GM23338 (cell line): ENCODE measurements around the gene DOCK4. TPM values are rescaled to one million over a fixed set of nuclear protein-coding genes. Genes with fewer than 3 reads are reported as not detected.

Experiments
- ATAC-seq: fragments of 200-7000 bp; cut with Tn5 transposase; 3 replicates; pipeline ENCODE4 v1.9.1; 2020
- DNase-seq: peaks from one replicate; pipeline ENCODE4 v3.0.0-alpha.2; 2015; ENCODE audit warnings: low spot score
- H2AFZ ChIP-seq: fragments of 200-600 bp; sonication (generic); 2 replicates; pipeline ENCODE4 v1.8.0; 2016; ENCODE audit warnings: antibody characterized with exemption, mild to moderate bottlenecking, moderate library complexity
- H3F3A ChIP-seq: fragments of 200-600 bp; sonication (generic); replicated peaks from 2 replicates; pipeline ENCODE4 v1.8.0; 2017; ENCODE audit warnings: antibody characterized with exemption, mixed run types, low read depth
- H3K27ac ChIP-seq: fragments of 200-600 bp; sonication (generic); 2 replicates; pipeline ENCODE4 v1.6.1; 2016; ENCODE audit warnings: low read depth
- H3K27me3 ChIP-seq: fragments of 200-600 bp; sonication (generic); 2 replicates; pipeline ENCODE4 v1.8.0; 2016; ENCODE audit warnings: mild to moderate bottlenecking, mixed run types, moderate library complexity; ENCODE audit not compliant: insufficient read depth
- H3K36me3 ChIP-seq: fragments of 200-600 bp; sonication (generic); 2 replicates; pipeline ENCODE4 v1.8.0; 2016; ENCODE audit warnings: mild to moderate bottlenecking; ENCODE audit not compliant: insufficient read depth
- H3K4me1 ChIP-seq: fragments of 200-600 bp; sonication (generic); 2 replicates; pipeline ENCODE4 v1.8.0; 2016; ENCODE audit warnings: mild to moderate bottlenecking, moderate library complexity; ENCODE audit not compliant: insufficient read depth
- H3K4me2 ChIP-seq: fragments of 200-600 bp; sonication (generic); 2 replicates; pipeline ENCODE4 v1.7.1; 2017; ENCODE audit warnings: mixed run types
- H3K4me3 ChIP-seq: fragments of 200-600 bp; sonication (generic); 2 replicates; pipeline ENCODE4 v1.6.1; 2016; ENCODE audit warnings: mixed run types
- H3K79me2 ChIP-seq: fragments of 200-600 bp; sonication (generic); replicated peaks from 2 replicates; pipeline ENCODE4 v1.8.0; 2017; ENCODE audit warnings: mild to moderate bottlenecking; ENCODE audit not compliant: insufficient read depth
- H3K9me2 ChIP-seq: fragments of 200-600 bp; sonication (generic); 2 replicates; pipeline ENCODE4 v1.8.0; 2017; ENCODE audit not compliant: insufficient read depth
- H4K20me1 ChIP-seq: fragments of 200-600 bp; sonication (generic); replicated peaks from 2 replicates; pipeline ENCODE4 v1.8.0; 2017; ENCODE audit warnings: mild to moderate bottlenecking; ENCODE audit not compliant: insufficient read depth
- H3K27ac Mint-ChIP-seq: 2 replicates; pipeline ENCODE4 v1.8.0; 2020; ENCODE audit warnings: inconsistent platforms, mild to moderate bottlenecking, moderate library complexity, mixed read lengths
- H3K27me3 Mint-ChIP-seq: 3 replicates; pipeline ENCODE4 v1.8.0; 2022; ENCODE audit warnings: low read depth, mild to moderate bottlenecking, moderate library complexity, mixed read lengths, inconsistent platforms; ENCODE audit not compliant: insufficient read depth, poor library complexity
- H3K36me3 Mint-ChIP-seq: 3 replicates; pipeline ENCODE4 v1.8.0; 2021; ENCODE audit warnings: low read depth, mild to moderate bottlenecking, inconsistent platforms, moderate library complexity, mixed read lengths
- H3K4me1 Mint-ChIP-seq: 3 replicates; pipeline ENCODE4 v1.8.0; 2020; ENCODE audit warnings: mild to moderate bottlenecking, inconsistent platforms, mixed read lengths
- H3K4me3 Mint-ChIP-seq: 3 replicates; pipeline ENCODE4 v1.8.0; 2021; ENCODE audit warnings: moderate library complexity, mild to moderate bottlenecking, inconsistent platforms, mixed read lengths
- H3K9me3 Mint-ChIP-seq: 3 replicates; pipeline ENCODE4 v1.8.0; 2020; ENCODE audit warnings: moderate library complexity, mild to moderate bottlenecking, inconsistent platforms, mixed read lengths
- EZH2 ChIP-seq: fragments of 200-600 bp; sonication (generic); IDR thresholded peaks from one replicate; pipeline ENCODE4 v1.8.0; 2017; ENCODE audit warnings: antibody characterized with exemption, mild to moderate bottlenecking, low read depth; ENCODE audit not compliant: unreplicated experiment
- JUNB ChIP-seq: IDR thresholded peaks from one replicate; pipeline ENCODE4 v1.6.1; 2016; ENCODE audit warnings: antibody characterized with exemption; ENCODE audit not compliant: unreplicated experiment
- NANOG ChIP-seq: IDR thresholded peaks from 2 replicates; pipeline ENCODE4 v1.6.1; 2016; ENCODE audit warnings: antibody characterized with exemption, borderline replicate concordance
- ZNF331 ChIP-seq: fragments of 250-450 bp; sonication (Bioruptor Pico); IDR thresholded peaks from 2 replicates; pipeline ENCODE4 v1.5.0; 2020; ENCODE audit warnings: low read depth, mild to moderate bottlenecking, moderate library complexity
- polyA plus RNA-seq: library from polyadenylated mRNA; unstranded; fragments of >200 nt; fragmentation: Nextera tagmentation; extraction: Ambion mirVana; gene quantifications from 2 replicates; pipeline ENCODE4 v1.2.1, GENCODE V29; 2016
- total RNA-seq: library from RNA; depleted of rRNA; stranded (reverse); fragments of >200 nt; shearing (Covaris generic); gene quantifications from 2 replicates; pipeline ENCODE4 v1.2.3, GENCODE V29; 2014
- TF ChIP-seq, protein P1 (sequence below): fragments of 250-450 bp; sonication (Bioruptor Pico); IDR thresholded peaks from 2 replicates; pipeline ENCODE4 v1.5.0; 2020; ENCODE audit warnings: mild to moderate bottlenecking, moderate library complexity
- TF ChIP-seq, protein P2 (sequence below), 2 experiments: fragments of 200-600 bp in 1 of 2; sonication (generic) in 1 of 2; conservative IDR thresholded peaks; 2 replicates each; pipeline versions ENCODE4 v1.5.1 to v1.6.1; 2016 to 2017; ENCODE audit warnings: antibody characterized with exemption in 2 of 2, low read depth in 2 of 2, mild to moderate bottlenecking in 2 of 2, moderate library complexity in 1 of 2

The DOCK4 gene
- total and polyA plus RNA-seq, 2 experiments from 2014 or later = 6.3 to 33.8 TPM

DNA sequence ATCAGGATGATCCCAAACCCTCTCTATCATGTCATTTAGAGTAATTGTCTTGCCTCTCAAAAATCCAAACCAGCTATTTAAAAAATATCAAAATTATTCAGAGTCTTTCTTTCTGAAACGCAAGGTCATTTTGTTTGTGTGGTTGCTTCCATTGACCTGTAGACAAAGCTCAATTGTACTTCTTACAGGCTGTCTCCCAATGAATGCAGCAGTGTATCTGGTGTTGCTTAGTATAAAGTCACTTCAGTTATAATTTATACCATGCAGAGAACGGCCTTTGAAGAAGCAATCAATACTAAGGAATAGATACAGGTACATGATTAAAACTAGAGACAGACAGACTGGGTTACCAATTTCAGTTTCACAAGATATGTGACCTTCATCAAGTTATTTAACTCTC lies 80.9 kb downstream of the DOCK4 start (continued):
- TF ChIP-seq, protein P1, sequence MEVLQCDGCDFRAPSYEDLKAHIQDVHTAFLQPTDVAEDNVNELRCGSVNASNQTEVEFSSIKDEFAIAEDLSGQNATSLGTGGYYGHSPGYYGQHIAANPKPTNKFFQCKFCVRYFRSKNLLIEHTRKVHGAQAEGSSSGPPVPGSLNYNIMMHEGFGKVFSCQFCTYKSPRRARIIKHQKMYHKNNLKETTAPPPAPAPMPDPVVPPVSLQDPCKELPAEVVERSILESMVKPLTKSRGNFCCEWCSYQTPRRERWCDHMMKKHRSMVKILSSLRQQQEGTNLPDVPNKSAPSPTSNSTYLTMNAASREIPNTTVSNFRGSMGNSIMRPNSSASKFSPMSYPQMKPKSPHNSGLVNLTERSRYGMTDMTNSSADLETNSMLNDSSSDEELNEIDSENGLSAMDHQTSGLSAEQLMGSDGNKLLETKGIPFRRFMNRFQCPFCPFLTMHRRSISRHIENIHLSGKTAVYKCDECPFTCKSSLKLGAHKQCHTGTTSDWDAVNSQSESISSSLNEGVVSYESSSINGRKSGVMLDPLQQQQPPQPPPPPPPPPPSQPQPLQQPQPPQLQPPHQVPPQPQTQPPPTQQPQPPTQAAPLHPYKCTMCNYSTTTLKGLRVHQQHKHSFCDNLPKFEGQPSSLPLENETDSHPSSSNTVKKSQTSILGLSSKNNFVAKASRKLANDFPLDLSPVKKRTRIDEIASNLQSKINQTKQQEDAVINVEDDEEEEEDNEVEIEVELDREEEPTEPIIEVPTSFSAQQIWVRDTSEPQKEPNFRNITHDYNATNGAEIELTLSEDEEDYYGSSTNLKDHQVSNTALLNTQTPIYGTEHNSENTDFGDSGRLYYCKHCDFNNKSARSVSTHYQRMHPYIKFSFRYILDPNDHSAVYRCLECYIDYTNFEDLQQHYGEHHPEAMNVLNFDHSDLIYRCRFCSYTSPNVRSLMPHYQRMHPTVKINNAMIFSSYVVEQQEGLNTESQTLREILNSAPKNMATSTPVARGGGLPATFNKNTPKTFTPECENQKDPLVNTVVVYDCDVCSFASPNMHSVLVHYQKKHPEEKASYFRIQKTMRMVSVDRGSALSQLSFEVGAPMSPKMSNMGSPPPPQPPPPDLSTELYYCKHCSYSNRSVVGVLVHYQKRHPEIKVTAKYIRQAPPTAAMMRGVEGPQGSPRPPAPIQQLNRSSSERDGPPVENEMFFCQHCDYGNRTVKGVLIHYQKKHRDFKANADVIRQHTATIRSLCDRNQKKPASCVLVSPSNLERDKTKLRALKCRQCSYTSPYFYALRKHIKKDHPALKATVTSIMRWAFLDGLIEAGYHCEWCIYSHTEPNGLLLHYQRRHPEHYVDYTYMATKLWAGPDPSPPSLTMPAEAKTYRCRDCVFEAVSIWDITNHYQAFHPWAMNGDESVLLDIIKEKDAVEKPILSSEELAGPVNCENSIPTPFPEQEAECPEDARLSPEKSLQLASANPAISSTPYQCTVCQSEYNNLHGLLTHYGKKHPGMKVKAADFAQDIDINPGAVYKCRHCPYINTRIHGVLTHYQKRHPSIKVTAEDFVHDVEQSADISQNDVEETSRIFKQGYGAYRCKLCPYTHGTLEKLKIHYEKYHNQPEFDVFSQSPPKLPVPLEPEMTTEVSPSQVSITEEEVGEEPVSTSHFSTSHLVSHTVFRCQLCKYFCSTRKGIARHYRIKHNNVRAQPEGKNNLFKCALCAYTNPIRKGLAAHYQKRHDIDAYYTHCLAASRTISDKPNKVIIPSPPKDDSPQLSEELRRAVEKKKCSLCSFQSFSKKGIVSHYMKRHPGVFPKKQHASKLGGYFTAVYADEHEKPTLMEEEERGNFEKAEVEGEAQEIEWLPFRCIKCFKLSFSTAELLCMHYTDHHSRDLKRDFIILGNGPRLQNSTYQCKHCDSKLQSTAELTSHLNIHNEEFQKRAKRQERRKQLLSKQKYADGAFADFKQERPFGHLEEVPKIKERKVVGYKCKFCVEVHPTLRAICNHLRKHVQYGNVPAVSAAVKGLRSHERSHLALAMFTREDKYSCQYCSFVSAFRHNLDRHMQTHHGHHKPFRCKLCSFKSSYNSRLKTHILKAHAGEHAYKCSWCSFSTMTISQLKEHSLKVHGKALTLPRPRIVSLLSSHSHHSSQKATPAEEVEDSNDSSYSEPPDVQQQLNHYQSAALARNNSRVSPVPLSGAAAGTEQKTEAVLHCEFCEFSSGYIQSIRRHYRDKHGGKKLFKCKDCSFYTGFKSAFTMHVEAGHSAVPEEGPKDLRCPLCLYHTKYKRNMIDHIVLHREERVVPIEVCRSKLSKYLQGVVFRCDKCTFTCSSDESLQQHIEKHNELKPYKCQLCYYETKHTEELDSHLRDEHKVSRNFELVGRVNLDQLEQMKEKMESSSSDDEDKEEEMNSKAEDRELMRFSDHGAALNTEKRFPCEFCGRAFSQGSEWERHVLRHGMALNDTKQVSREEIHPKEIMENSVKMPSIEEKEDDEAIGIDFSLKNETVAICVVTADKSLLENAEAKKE (CRISPR knock-in tag) = no peak

DNA sequence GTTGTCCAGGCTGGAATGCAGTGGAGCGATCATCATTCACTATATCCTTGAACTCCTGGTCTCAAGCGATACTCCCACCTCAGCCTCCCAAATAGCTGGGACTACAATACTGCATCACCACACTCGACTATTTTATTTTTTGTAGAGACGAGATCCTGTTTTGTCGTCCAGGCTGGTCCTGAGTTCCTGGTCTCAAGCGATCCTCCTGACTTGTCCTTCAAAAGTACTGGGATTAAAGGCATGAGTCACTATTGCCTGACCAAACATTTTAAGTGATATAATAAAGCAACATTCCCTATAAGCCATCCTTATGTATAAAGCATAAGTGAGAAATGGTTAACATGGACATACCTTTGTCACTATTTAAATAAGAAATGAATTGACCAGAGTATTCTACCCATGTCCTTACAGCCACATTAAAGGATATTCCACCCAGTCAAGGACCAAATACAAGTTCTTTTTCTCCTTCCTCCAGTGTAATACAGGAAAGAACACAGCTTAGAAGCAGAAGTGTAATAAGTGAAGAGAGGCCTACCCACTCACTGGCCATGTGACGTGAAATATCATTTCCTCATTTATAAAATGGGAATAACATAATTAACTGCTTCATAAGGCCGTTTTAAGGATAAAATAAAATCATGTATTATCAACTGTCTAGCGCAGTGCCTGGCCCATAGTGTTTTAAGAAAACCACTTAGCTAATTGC lies 82.0 kb downstream of the DOCK4 start:
- Histone ChIP-seq H3K27me3 (no peaks in the 10 kb centered on the region), H3K36me3 (no peaks in the 10 kb centered on the region), H2AFZ (no peak overlapping the region), H3K27ac (no peak overlapping the region), H3F3A (no peaks in the 10 kb centered on the region), H3K9me2 (no peaks in the 10 kb centered on the region; the same call in 1 of the 2 replicates), H3K4me2 (no peak overlapping the region), H3K79me2 (peaks cover 59% of the 10 kb centered on the region), H4K20me1 (no peaks in the 10 kb centered on the region; the same call in none of the 2 replicates), H3K4me3 (no peak overlapping the region), H3K4me1 (0 out of 2 replicates have a peak, but pooled peaks cover 6% of the 10 kb centered on the region)
- H3K27me3 Mint-ChIP-seq = peaks cover 2% of the 10 kb centered on the region
- no peak overlapping the region for H3K4me3 Mint-ChIP-seq
- H3K36me3 Mint-ChIP-seq = peaks cover 7% of the 10 kb centered on the region
- H3K27ac Mint-ChIP-seq = no peak overlapping the region
- ATAC-seq = no peak
- 0 out of 3 replicates have a peak, but pooled peaks cover 3% of the 10 kb centered on the region for H3K9me3 Mint-ChIP-seq
- DNase-seq = no peak
- H3K4me1 Mint-ChIP-seq = peaks cover 11% of the 10 kb centered on the region
- TF ChIP-seq JUNB = no peak
- TF ChIP-seq, protein P2, sequence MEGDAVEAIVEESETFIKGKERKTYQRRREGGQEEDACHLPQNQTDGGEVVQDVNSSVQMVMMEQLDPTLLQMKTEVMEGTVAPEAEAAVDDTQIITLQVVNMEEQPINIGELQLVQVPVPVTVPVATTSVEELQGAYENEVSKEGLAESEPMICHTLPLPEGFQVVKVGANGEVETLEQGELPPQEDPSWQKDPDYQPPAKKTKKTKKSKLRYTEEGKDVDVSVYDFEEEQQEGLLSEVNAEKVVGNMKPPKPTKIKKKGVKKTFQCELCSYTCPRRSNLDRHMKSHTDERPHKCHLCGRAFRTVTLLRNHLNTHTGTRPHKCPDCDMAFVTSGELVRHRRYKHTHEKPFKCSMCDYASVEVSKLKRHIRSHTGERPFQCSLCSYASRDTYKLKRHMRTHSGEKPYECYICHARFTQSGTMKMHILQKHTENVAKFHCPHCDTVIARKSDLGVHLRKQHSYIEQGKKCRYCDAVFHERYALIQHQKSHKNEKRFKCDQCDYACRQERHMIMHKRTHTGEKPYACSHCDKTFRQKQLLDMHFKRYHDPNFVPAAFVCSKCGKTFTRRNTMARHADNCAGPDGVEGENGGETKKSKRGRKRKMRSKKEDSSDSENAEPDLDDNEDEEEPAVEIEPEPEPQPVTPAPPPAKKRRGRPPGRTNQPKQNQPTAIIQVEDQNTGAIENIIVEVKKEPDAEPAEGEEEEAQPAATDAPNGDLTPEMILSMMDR (conservative IDR thresholded peaks at IDR 0.05; ENCODE audit: low read depth in 2 of 2) = no peak
- no peak for TF ChIP-seq NANOG
- TF ChIP-seq, protein P1 (CRISPR knock-in tag) = no peak
- no peak for TF ChIP-seq ZNF331 (CRISPR knock-in tag)
- TF ChIP-seq EZH2 = no peak
